ENCODE measurements around the gene PCDHA1. TPM values are rescaled to one million over a fixed set of nuclear protein-coding genes. Genes with fewer than 3 reads are reported as not detected.
"Not testable (repeated sequence)": the region's sequence is repeated elsewhere in the genome, so short reads cannot be mapped to it uniquely, and the experiment has no call there.

The PCDHA1 gene
- total RNA-seq, 6 experiments from 2014 or later, result 0.09 to 0.22 (median 0.14) TPM

- no peak for TF ChIP-seq CTCF (IDR thresholded peaks at IDR 0.05)
- Mint-ChIP-seq H3K9me3 (peaks cover 20% of the 10 kb centered on the region; the same call in 1 of the 2 replicates), H3K27me3 (ENCODE audit: insufficient read depth) (no peaks in the 10 kb centered on the region), H3K4me1 (ENCODE audit: low read depth) (no peaks in the 10 kb centered on the region), H3K36me3 (ENCODE audit: low read depth) (no peaks in the 10 kb centered on the region), H3K4me3 (peak overlapping the region; percentile 81; the same call in 1 of the 2 replicates), H3K27ac (no peak overlapping the region)
- no peak for DNase-seq
Observed at GRCh38 chr5:140795259-140795641, 9.3 kb downstream of the PCDHA1 start.

- DNase-seq; H3K27me3 Mint-ChIP-seq (ENCODE audit: insufficient read depth); H3K36me3 Mint-ChIP-seq (ENCODE audit: low read depth); H3K27ac Mint-ChIP-seq; H3K4me1 Mint-ChIP-seq (ENCODE audit: low read depth); H3K4me3 Mint-ChIP-seq: not testable (repeated sequence)
- H3K9me3 Mint-ChIP-seq, result peaks cover 21% of the 10 kb centered on the region; the same call in 1 of the 2 replicates
Observed at GRCh38 chr5:140796072-140796717, 10.3 kb downstream of the PCDHA1 start.

GRCh38 chr5:140796718-140797095 is 10.8 kb downstream of the PCDHA1 start:
- peaks cover 26% of the 10 kb centered on the region for H3K9me3 Mint-ChIP-seq
- H3K27ac Mint-ChIP-seq, result no peak overlapping the region
- 0 out of 2 replicates have a peak, but pooled peaks cover under 1% of the 10 kb centered on the region for H3K36me3 Mint-ChIP-seq (ENCODE audit: low read depth)
- no peaks in the 10 kb centered on the region for H3K4me1 Mint-ChIP-seq (ENCODE audit: low read depth)
- H3K27me3 Mint-ChIP-seq (ENCODE audit: insufficient read depth), result no peaks in the 10 kb centered on the region
- no peak for DNase-seq
- no peak overlapping the region for H3K4me3 Mint-ChIP-seq
- TF ChIP-seq CTCF (IDR thresholded peaks at IDR 0.05), result no peak

- H3K9me3 Mint-ChIP-seq, result peaks cover 28% of the 10 kb centered on the region
- peak; percentile 63 for TF ChIP-seq CTCF (IDR thresholded peaks at IDR 0.05)
Observed at GRCh38 chr5:140800816-140801493, 15.0 kb downstream of the PCDHA1 start, which contains the start of gene PCDHA3. Gene PCDHA3 (plus strand): TSS chr5:140801057.

GRCh38 chr5:140801494-140801841 is 15.5 kb downstream of the PCDHA1 start:
- no peak for DNase-seq
- H3K9me3 Mint-ChIP-seq, result peaks cover 26% of the 10 kb centered on the region
- 0 out of 2 replicates have a peak, but pooled peaks cover 6% of the 10 kb centered on the region for H3K36me3 Mint-ChIP-seq (ENCODE audit: low read depth)
- no peaks in the 10 kb centered on the region; the same call in 1 of the 2 replicates for H3K27me3 Mint-ChIP-seq (ENCODE audit: insufficient read depth)
- TF ChIP-seq CTCF (IDR thresholded peaks at IDR 0.05), result 0 out of 2 replicates have a peak, but pooled peaks have one; percentile 13
- peak overlapping the region; percentile 70 for H3K4me3 Mint-ChIP-seq
- no peak overlapping the region for H3K27ac Mint-ChIP-seq
- no peaks in the 10 kb centered on the region for H3K4me1 Mint-ChIP-seq (ENCODE audit: low read depth)

More at GRCh38 chr5:140800816-140801493, 15.0 kb downstream of the PCDHA1 start, which contains the start of gene PCDHA3:
- no peak for DNase-seq
- H3K36me3 Mint-ChIP-seq (ENCODE audit: low read depth), result 0 out of 2 replicates have a peak, but pooled peaks cover 6% of the 10 kb centered on the region
- H3K4me3 Mint-ChIP-seq, result peak within 1 kb of the TSS; percentile 70
- no peaks in the 10 kb centered on the region for H3K4me1 Mint-ChIP-seq (ENCODE audit: low read depth)
- no peak within 1 kb of the TSS for H3K27ac Mint-ChIP-seq
- no peaks in the 10 kb centered on the region; the same call in 1 of the 2 replicates for H3K27me3 Mint-ChIP-seq (ENCODE audit: insufficient read depth)

GRCh38 chr5:140802381-140802780 is 16.4 kb downstream of the PCDHA1 start:
- H3K36me3 Mint-ChIP-seq (ENCODE audit: low read depth); DNase-seq; H3K27ac Mint-ChIP-seq; H3K4me3 Mint-ChIP-seq; H3K4me1 Mint-ChIP-seq (ENCODE audit: low read depth); H3K27me3 Mint-ChIP-seq (ENCODE audit: insufficient read depth): not testable (repeated sequence)
- peaks cover 29% of the 10 kb centered on the region for H3K9me3 Mint-ChIP-seq

All from HFFc6 (cell line).